ENCODE measurements around the gene PROB1. TPM values are rescaled to one million over a fixed set of nuclear protein-coding genes. Genes with fewer than 3 reads are reported as not detected.

Gene PROB1
- total RNA-seq, 1 experiment from 2014 or later, result 3.4 TPM

- Histone ChIP-seq H4K8ac (replicated peaks; ENCODE audit: insufficient read length, low read depth, low read length) (no peak overlapping the region), H3K18ac (ENCODE audit: insufficient read length, low read depth, low read length) (no peak overlapping the region), H2AFZ (ENCODE audit: low read length) (no peak overlapping the region), H3K79me1 (ENCODE audit: insufficient read depth, low read depth, low read length, poor library complexity, severe bottlenecking) (no peaks in the 10 kb centered on the region), H2BK20ac (ENCODE audit: low read depth, low read length, poor library complexity, severe bottlenecking) (no peak overlapping the region), H2BK120ac (ENCODE audit: low read depth, low read length, poor library complexity, severe bottlenecking) (no peak overlapping the region), H4K20me1 (ENCODE audit: control insufficient read depth, insufficient read depth, insufficient read length) (no peaks in the 10 kb centered on the region), H3K79me2 (ENCODE audit: insufficient read depth, low read length) (no peaks in the 10 kb centered on the region), H3K9ac (ENCODE audit: extremely low read depth, insufficient read length, low read length) (no peak overlapping the region), H3K23me2 (ENCODE audit: insufficient read length, low read depth, low read length, poor library complexity, severe bottlenecking) (no peaks in the 10 kb centered on the region), H3T11ph (ENCODE audit: low read length) (no peak overlapping the region), H2BK12ac (ENCODE audit: insufficient read length, low read depth, low read length) (no peak overlapping the region), H3K23ac (ENCODE audit: insufficient read length, low read depth, low read length) (no peak overlapping the region), H3K56ac (ENCODE audit: insufficient read length, low read depth, low read length) (no peak overlapping the region), H3K27ac (ENCODE audit: insufficient read length, low read depth, low read length) (no peak overlapping the region), H3K4ac (ENCODE audit: low read depth, low read length) (no peak overlapping the region), H2BK15ac (ENCODE audit: low read depth, low read length) (no peak overlapping the region), H3K27me3 (ENCODE audit: insufficient read depth, low read length) (no peaks in the 10 kb centered on the region), H3K4me1 (ENCODE audit: insufficient read depth, low read length) (peaks cover 2% of the 10 kb centered on the region; the same call in 1 of the 2 replicates), H3K14ac (ENCODE audit: insufficient read depth, low read length) (no peak overlapping the region), H2AK5ac (ENCODE audit: insufficient read length, low read length) (no peak overlapping the region), H2BK5ac (ENCODE audit: insufficient read length, low read length) (no peak overlapping the region), H4K91ac (ENCODE audit: insufficient read length, low read depth, low read length) (no peak overlapping the region), H3K9me3 (ENCODE audit: control insufficient read depth, low read depth, low read length) (no peaks in the 10 kb centered on the region), H4K5ac (ENCODE audit: insufficient read length, low read depth, low read length) (no peak overlapping the region), H3K4me2 (ENCODE audit: insufficient read depth, insufficient read length, low read length) (no peak overlapping the region)
- H3K4me3 Mint-ChIP-seq, result no peak overlapping the region
- TF ChIP-seq CTCF (conservative IDR thresholded peaks at IDR 0.05), result no peak
- H3K36me3 Mint-ChIP-seq (ENCODE audit: insufficient read depth in 1 of 3, low read depth in 3 of 3), result peaks cover 0 to 3% (median 0%) of the 10 kb centered on the region in 3 experiments; a peak in 1 of 7 replicates
- no peak overlapping the region; a peak in 1 of 7 replicates for H3K27ac Mint-ChIP-seq
- DNase-seq, result no peak
- peaks cover 16 to 20% of the 10 kb centered on the region in 2 experiments for H3K4me1 Mint-ChIP-seq
- no peaks in the 10 kb centered on the region for H3K9me3 Mint-ChIP-seq
- H3K27me3 Mint-ChIP-seq (ENCODE audit: low read depth), result peaks cover 2% of the 10 kb centered on the region; the same call in 1 of the 2 replicates
Observed at GRCh38 chr5:139407517-139407916, 12.6 kb upstream of the PROB1 start.
